ENCODE measurements around the gene C22orf23. TPM values are rescaled to one million over a fixed set of nuclear protein-coding genes. Genes with fewer than 3 reads are reported as not detected.
A peak's percentile ranks its signal among the peaks of the same experiment; 100 is the strongest.

The C22orf23 gene
- total RNA-seq, 1 experiment from 2014 or later: 0.47 TPM

DNA sequence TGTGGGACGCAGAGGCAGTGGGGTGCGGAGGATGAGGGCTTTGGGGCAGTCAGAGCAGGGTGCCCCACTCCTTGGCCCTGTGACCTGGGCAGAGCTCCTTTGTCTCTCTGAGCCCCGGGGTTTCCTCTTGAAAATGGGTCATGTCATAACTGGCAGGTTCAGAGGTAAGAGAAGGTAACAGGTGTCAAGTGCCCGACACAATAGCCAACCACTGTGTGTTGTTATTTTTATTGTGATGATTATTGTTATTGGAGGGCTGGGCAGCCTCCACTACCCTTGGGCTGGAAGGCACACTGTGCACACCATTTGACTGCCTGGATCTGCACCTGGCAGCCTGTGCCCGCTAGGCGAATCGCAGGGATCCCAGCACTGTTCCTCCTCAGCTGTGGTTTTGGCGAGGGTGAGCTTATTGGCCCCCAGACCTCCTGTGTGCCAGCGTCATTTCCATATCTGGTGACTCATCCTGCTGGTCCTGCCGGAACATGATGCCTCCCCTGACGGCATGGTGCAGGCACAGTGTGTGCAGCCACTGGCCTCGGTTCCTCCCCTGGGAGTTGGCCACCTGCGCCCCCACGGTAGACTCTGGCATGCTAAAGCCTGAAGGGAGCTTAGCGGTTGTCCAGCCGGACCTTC, 46.4 kb upstream of the C22orf23 start:
- peak overlapping the region in 1 of 2 experiments; percentile 9; a peak in 3 of 4 replicates for H3K4me3 ChIP-seq (replicated peaks in 1 of 2; ENCODE audit: low read depth in 1 of 2, low read length in 2 of 2)
- H3K9me3 ChIP-seq (ENCODE audit: control insufficient read depth in 1 of 2, insufficient read depth in 1 of 2, low read depth in 1 of 2, low read length in 2 of 2): no peaks in the 10 kb centered on the region
- intact Hi-C loops (cut with micrococcal nuclease): no loop called here
- H3K36me3 ChIP-seq (ENCODE audit: control insufficient read depth in 1 of 2, insufficient read depth in 2 of 2, low read length in 2 of 2): no peaks in the 10 kb centered on the region
- ChIA-PET POLR2A (interaction anchor here (0.9 to 1.3 kb wide), 3 partner anchors 12 to 46 kb away, joined by 3 to 6 read pairs (median 3); partner anchors contain the start of genes C22orf23 and POLR2F), CTCF (interaction anchor here (1.2 kb wide), 1 partner anchor 53 kb away, joined by 4 read pairs; no protein-coding TSS in a partner anchor), RAD21 (ENCODE audit: low non-redundant PET in 1 of 2, low total read pairs in 2 of 2, uncharacterized antibody in 2 of 2, unreplicated experiment in 2 of 2) (interaction anchor here (1.0 kb wide), 2 partner anchors 52 to 53 kb away, joined by 3 read pairs; no protein-coding TSS in a partner anchor)
- H3K4me1 ChIP-seq (ENCODE audit: control insufficient read depth in 1 of 2, insufficient read depth in 2 of 2, low read length in 2 of 2): peaks cover 20 to 43% of the 10 kb centered on the region in 2 experiments
- peak overlapping the region; percentile 22 for H3K9ac ChIP-seq (ENCODE audit: low read length)
- ATAC-seq (peak; percentile 92), DNase-seq (ENCODE audit: low read depth, low spot score) (peak; percentile 75)
- H2AFZ ChIP-seq (ENCODE audit: low read depth, low read length, poor library complexity, severe bottlenecking): no peak overlapping the region
- peak overlapping the region; percentile 62 for H3K4me2 ChIP-seq (ENCODE audit: low read length)
- H3K27me3 ChIP-seq (ENCODE audit: insufficient read depth, low read length): no peaks in the 10 kb centered on the region
- no peaks in the 10 kb centered on the region for H3K9me2 ChIP-seq (ENCODE audit: insufficient read depth)
- peak overlapping the region; percentile 50 for H3K27ac ChIP-seq (ENCODE audit: low read depth, low read length)
- H3K79me2 ChIP-seq (ENCODE audit: insufficient read depth, low read length): no peaks in the 10 kb centered on the region
- BruUV-seq (replicated peaks): no TSS peak
- H4K20me1 ChIP-seq (ENCODE audit: insufficient read depth): no peaks in the 10 kb centered on the region
- peak; percentile 36; the same call in 1 of the 2 replicates for TF ChIP-seq POLR2AphosphoS5 (IDR thresholded peaks at IDR 0.05; ENCODE audit: low read depth, low read length)
- TF ChIP-seq, protein P1, sequence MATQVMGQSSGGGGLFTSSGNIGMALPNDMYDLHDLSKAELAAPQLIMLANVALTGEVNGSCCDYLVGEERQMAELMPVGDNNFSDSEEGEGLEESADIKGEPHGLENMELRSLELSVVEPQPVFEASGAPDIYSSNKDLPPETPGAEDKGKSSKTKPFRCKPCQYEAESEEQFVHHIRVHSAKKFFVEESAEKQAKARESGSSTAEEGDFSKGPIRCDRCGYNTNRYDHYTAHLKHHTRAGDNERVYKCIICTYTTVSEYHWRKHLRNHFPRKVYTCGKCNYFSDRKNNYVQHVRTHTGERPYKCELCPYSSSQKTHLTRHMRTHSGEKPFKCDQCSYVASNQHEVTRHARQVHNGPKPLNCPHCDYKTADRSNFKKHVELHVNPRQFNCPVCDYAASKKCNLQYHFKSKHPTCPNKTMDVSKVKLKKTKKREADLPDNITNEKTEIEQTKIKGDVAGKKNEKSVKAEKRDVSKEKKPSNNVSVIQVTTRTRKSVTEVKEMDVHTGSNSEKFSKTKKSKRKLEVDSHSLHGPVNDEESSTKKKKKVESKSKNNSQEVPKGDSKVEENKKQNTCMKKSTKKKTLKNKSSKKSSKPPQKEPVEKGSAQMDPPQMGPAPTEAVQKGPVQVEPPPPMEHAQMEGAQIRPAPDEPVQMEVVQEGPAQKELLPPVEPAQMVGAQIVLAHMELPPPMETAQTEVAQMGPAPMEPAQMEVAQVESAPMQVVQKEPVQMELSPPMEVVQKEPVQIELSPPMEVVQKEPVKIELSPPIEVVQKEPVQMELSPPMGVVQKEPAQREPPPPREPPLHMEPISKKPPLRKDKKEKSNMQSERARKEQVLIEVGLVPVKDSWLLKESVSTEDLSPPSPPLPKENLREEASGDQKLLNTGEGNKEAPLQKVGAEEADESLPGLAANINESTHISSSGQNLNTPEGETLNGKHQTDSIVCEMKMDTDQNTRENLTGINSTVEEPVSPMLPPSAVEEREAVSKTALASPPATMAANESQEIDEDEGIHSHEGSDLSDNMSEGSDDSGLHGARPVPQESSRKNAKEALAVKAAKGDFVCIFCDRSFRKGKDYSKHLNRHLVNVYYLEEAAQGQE (IDR thresholded peaks at IDR 0.05; ENCODE audit: low read depth): no peak
- TF ChIP-seq SIN3A (IDR thresholded peaks at IDR 0.05; ENCODE audit: low read depth): no peak
- TF ChIP-seq JUND (IDR thresholded peaks at IDR 0.05): peak; percentile 80
- TF ChIP-seq, protein P2, sequence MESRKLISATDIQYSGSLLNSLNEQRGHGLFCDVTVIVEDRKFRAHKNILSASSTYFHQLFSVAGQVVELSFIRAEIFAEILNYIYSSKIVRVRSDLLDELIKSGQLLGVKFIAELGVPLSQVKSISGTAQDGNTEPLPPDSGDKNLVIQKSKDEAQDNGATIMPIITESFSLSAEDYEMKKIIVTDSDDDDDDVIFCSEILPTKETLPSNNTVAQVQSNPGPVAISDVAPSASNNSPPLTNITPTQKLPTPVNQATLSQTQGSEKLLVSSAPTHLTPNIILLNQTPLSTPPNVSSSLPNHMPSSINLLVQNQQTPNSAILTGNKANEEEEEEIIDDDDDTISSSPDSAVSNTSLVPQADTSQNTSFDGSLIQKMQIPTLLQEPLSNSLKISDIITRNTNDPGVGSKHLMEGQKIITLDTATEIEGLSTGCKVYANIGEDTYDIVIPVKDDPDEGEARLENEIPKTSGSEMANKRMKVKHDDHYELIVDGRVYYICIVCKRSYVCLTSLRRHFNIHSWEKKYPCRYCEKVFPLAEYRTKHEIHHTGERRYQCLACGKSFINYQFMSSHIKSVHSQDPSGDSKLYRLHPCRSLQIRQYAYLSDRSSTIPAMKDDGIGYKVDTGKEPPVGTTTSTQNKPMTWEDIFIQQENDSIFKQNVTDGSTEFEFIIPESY (IDR thresholded peaks at IDR 0.05; ENCODE audit: extremely low read depth, insufficient replicate concordance, low read length): no peak
- no peak for TF ChIP-seq EZH2phosphoT487 (IDR thresholded peaks at IDR 0.05; ENCODE audit: borderline replicate concordance)
- no peak for TF ChIP-seq EGR1 (IDR thresholded peaks at IDR 0.05; ENCODE audit: low read depth)
- TF ChIP-seq, protein P3, sequence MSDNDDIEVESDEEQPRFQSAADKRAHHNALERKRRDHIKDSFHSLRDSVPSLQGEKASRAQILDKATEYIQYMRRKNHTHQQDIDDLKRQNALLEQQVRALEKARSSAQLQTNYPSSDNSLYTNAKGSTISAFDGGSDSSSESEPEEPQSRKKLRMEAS (IDR thresholded peaks at IDR 0.05): peak; percentile 71
- TF ChIP-seq, protein P4, sequence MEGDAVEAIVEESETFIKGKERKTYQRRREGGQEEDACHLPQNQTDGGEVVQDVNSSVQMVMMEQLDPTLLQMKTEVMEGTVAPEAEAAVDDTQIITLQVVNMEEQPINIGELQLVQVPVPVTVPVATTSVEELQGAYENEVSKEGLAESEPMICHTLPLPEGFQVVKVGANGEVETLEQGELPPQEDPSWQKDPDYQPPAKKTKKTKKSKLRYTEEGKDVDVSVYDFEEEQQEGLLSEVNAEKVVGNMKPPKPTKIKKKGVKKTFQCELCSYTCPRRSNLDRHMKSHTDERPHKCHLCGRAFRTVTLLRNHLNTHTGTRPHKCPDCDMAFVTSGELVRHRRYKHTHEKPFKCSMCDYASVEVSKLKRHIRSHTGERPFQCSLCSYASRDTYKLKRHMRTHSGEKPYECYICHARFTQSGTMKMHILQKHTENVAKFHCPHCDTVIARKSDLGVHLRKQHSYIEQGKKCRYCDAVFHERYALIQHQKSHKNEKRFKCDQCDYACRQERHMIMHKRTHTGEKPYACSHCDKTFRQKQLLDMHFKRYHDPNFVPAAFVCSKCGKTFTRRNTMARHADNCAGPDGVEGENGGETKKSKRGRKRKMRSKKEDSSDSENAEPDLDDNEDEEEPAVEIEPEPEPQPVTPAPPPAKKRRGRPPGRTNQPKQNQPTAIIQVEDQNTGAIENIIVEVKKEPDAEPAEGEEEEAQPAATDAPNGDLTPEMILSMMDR (IDR thresholded peaks at IDR 0.05 in 2 of 3, conservative IDR thresholded peaks at IDR 0.05 in 1 of 3; ENCODE audit: borderline replicate concordance in 1 of 3, insufficient read depth in 1 of 3, low read depth in 2 of 3, low read length in 2 of 3): peak in 1 of 3 experiments; percentile 15; a peak in 1 of 6 replicates
- no peak for TF ChIP-seq RAD21 (IDR thresholded peaks at IDR 0.05; ENCODE audit: low read depth)
- TF ChIP-seq SRF (IDR thresholded peaks at IDR 0.05; ENCODE audit: low read depth): no peak
- no peak for TF ChIP-seq YY1 (IDR thresholded peaks at IDR 0.05; ENCODE audit: extremely low read depth, insufficient replicate concordance, low read depth, low read length)
- TF ChIP-seq SP1 (IDR thresholded peaks at IDR 0.05; ENCODE audit: low read depth): peak; percentile 61
- TF ChIP-seq ZFX (IDR thresholded peaks at IDR 0.05): no peak
- TF ChIP-seq FOSL1 (IDR thresholded peaks at IDR 0.05; ENCODE audit: low read depth): peak; percentile 84
- TF ChIP-seq ELF1 (IDR thresholded peaks at IDR 0.05; ENCODE audit: borderline replicate concordance, low read depth): no peak
- TF ChIP-seq EZH2 (IDR thresholded peaks at IDR 0.05): no peak
- TF ChIP-seq, protein P5, sequence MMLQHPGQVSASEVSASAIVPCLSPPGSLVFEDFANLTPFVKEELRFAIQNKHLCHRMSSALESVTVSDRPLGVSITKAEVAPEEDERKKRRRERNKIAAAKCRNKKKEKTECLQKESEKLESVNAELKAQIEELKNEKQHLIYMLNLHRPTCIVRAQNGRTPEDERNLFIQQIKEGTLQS (IDR thresholded peaks at IDR 0.05): no peak
- no peak for TF ChIP-seq ZNF274 (IDR thresholded peaks at IDR 0.05; ENCODE audit: low read depth, low read length)
- TF ChIP-seq POLR2A (IDR thresholded peaks at IDR 0.05; ENCODE audit: borderline replicate concordance, extremely low read depth, insufficient read depth, insufficient read length): peak; percentile 15
